Ishikawa (cell line): ENCODE measurements around the gene SEMA5A.

Experiments used
- CEBPB ChIP-seq: IDR thresholded peaks from 2 replicates; pipeline ENCODE4 v1.6.1; 2012
- EGR1 ChIP-seq: IDR thresholded peaks from 2 replicates; pipeline ENCODE4 v1.6.1; 2012
- RAD21 ChIP-seq: IDR thresholded peaks from 2 replicates; pipeline ENCODE4 v1.6.1; 2012; ENCODE audit warnings: low read depth
- TCF12 ChIP-seq: IDR thresholded peaks from 2 replicates; pipeline ENCODE4 v1.6.1; 2012; ENCODE audit warnings: low read depth
- YY1 ChIP-seq: IDR thresholded peaks from 2 replicates; pipeline ENCODE4 v1.6.1; 2012; ENCODE audit warnings: low read depth

DNA sequence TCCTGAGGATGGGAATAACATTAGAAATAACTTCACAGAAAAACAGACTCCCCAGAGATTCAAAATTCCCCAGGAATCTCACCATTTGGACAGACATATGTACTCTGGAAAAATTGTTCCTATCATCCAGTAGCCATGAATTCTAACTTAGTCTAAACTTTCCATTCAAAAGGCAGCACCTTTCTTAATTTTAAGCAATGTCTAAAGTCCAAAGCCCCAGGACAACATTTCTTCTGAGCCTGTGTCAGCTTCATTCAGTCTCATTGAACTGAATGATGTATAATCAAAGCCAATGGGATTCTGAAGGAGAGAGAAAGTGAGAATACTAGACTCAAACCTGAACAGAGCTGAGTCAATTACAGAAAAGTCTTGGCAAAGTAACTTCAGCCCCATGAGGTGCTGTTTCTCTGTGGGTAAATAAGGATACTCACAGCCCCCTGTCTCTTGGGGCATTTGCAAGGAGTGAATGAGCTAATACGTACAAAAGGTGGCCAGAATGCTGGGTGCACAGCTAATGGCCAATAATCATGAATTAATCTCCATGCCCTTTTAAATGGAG, 140.6 kb downstream of the SEMA5A start:
- TF ChIP-seq CEBPB (no peak), YY1 (no peak), TCF12 (no peak), EGR1 (no peak), RAD21 (no peak)
